WTC11 (cell line): Measurements from ENCODE around the gene RTP5. TPM values are rescaled to one million over a fixed set of nuclear protein-coding genes. Genes with fewer than 3 reads are reported as not detected.

ENCODE experiments used
- ATAC-seq: fragments of 200-7000 bp; cut with Tn5 transposase; 2 replicates; pipeline ENCODE4 v1.10.0; 2021; ENCODE audit warnings: mild to moderate bottlenecking, moderate library complexity
- CTCF ChIA-PET: fragments of 300-600 bp; sonication (Branson Sonifier 250); formaldehyde crosslinking; loops from one replicate; lab custom pipeline; 2021; ENCODE audit warnings: antibody characterized with exemption; lab: Charles Lee
- POLR2A ChIA-PET: fragments of 350-600 bp; sonication (Branson Sonifier 250); formaldehyde crosslinking; loops from one replicate; lab custom pipeline; 2021; ENCODE audit warnings: antibody characterized with exemption; lab: Charles Lee
- DNase-seq: peaks from one replicate; pipeline ENCODE4 v3.0.0; 2021; ENCODE audit warnings: low spot score
- H3K27ac Mint-ChIP-seq: 2 replicates; pipeline ENCODE4 v1.8.0; 2021; ENCODE audit warnings: mixed read lengths
- H3K27me3 Mint-ChIP-seq: 2 replicates; pipeline ENCODE4 v1.8.0; 2021; ENCODE audit warnings: low read depth, mild to moderate bottlenecking, moderate library complexity, mixed read lengths
- H3K36me3 Mint-ChIP-seq: 2 replicates; pipeline ENCODE4 v1.8.0; 2021; ENCODE audit warnings: mixed read lengths
- H3K4me1 Mint-ChIP-seq: 2 replicates; pipeline ENCODE4 v1.8.0; 2022; ENCODE audit warnings: mixed read lengths
- H3K4me3 Mint-ChIP-seq: 2 replicates; pipeline ENCODE4 v1.8.0; 2021; ENCODE audit warnings: mild to moderate bottlenecking, moderate library complexity, mixed read lengths
- H3K9me3 Mint-ChIP-seq: 2 replicates; pipeline ENCODE4 v1.8.0; 2021; ENCODE audit warnings: mixed read lengths
- ATF1 ChIP-seq: sonication (generic); formaldehyde crosslinking; IDR thresholded peaks from 2 replicates; pipeline ENCODE4 v1.8.1; 2023; ENCODE audit warnings: mild to moderate bottlenecking, moderate library complexity, missing genetic modification reagents
- E2F5 ChIP-seq: sonication (generic); formaldehyde crosslinking; IDR thresholded peaks from 2 replicates; pipeline ENCODE4 v1.8.1; 2022; ENCODE audit warnings: mild to moderate bottlenecking, moderate library complexity, missing genetic modification reagents
- FOXK1 ChIP-seq: sonication (generic); formaldehyde crosslinking; IDR thresholded peaks from 2 replicates; pipeline ENCODE4 v1.8.0; 2022; ENCODE audit warnings: mild to moderate bottlenecking, moderate library complexity, missing genetic modification reagents
- NFE2L1 ChIP-seq: sonication (generic); formaldehyde crosslinking; IDR thresholded peaks from 2 replicates; pipeline ENCODE4 v1.8.1; 2023; ENCODE audit warnings: missing genetic modification reagents
- RELA ChIP-seq: sonication (generic); formaldehyde crosslinking; IDR thresholded peaks from 2 replicates; pipeline ENCODE4 v1.8.1; 2022; ENCODE audit warnings: missing genetic modification reagents, mild to moderate bottlenecking, borderline replicate concordance
- ZBTB21 ChIP-seq: sonication (generic); formaldehyde crosslinking; IDR thresholded peaks from 2 replicates; pipeline ENCODE4 v1.8.1; 2023; ENCODE audit warnings: mild to moderate bottlenecking, missing genetic modification reagents, borderline replicate concordance
- ZBTB43 ChIP-seq: sonication (generic); formaldehyde crosslinking; IDR thresholded peaks from 2 replicates; pipeline ENCODE4 v1.8.1; 2023; ENCODE audit warnings: mild to moderate bottlenecking, missing genetic modification reagents
- ZNF423 ChIP-seq: fragments of 250-450 bp; sonication (Bioruptor Pico); IDR thresholded peaks from 2 replicates; pipeline ENCODE4 v2.1.2; 2022; ENCODE audit warnings: mild to moderate bottlenecking, moderate library complexity
- ZNF512 ChIP-seq: sonication (generic); formaldehyde crosslinking; IDR thresholded peaks from 2 replicates; pipeline ENCODE4 v1.8.1; 2022; ENCODE audit warnings: missing genetic modification reagents, borderline replicate concordance
- total RNA-seq: library from RNA; stranded (reverse); gene quantifications from 3 replicates; pipeline ENCODE4 v1.2.3, GENCODE V29; 2021

RTP5 gene
- total RNA-seq, 1 experiment from 2014 or later = not detected

GRCh38 chr2:241864850-241865213 is 4.7 kb upstream of the RTP5 start:
- Mint-ChIP-seq H3K36me3 (peaks cover 4% of the 10 kb centered on the region; the same call in 1 of the 2 replicates), H3K4me1 (peaks cover 11% of the 10 kb centered on the region; the same call in 1 of the 2 replicates), H3K4me3 (no peak overlapping the region), H3K9me3 (peaks cover 16% of the 10 kb centered on the region), H3K27ac (no peak overlapping the region), H3K27me3 (peaks cover 6% of the 10 kb centered on the region)
- DNase-seq = no peak
- CTCF ChIA-PET = no interaction called here
- no peak for TF ChIP-seq E2F5 (CRISPR knock-in tag)
- TF ChIP-seq ZBTB43 (CRISPR knock-in tag) = no peak
- TF ChIP-seq FOXK1 (CRISPR knock-in tag) = no peak
- TF ChIP-seq ZBTB21 (CRISPR knock-in tag) = no peak
- TF ChIP-seq, all 79 proteins: peak for 0
- POLR2A ChIA-PET = no interaction called here
- no peak for ATAC-seq

- Mint-ChIP-seq H3K4me3 (no peak overlapping the region), H3K4me1 (peaks cover 11% of the 10 kb centered on the region; the same call in 1 of the 2 replicates), H3K27me3 (peaks cover 6% of the 10 kb centered on the region)
- CTCF ChIA-PET = interaction anchor here (0.9 to 1.2 kb wide), 2 partner anchors 21 to 255 kb away, joined by 3 to 4 read pairs; no protein-coding TSS in a partner anchor
- POLR2A ChIA-PET = no interaction called here
- TF ChIP-seq ATF1 (no peak), NFE2L1 (CRISPR knock-in tag) (0 out of 2 replicates have a peak, but pooled peaks have one; percentile 3)
- TF ChIP-seq, all 79 proteins: peak for 1
- no peak for DNase-seq
- no peak for ATAC-seq
- Mint-ChIP-seq H3K36me3 (peaks cover 4% of the 10 kb centered on the region; the same call in 1 of the 2 replicates), H3K9me3 (peaks cover 16% of the 10 kb centered on the region), H3K27ac (no peak overlapping the region)
These were observed 4.0 kb upstream of the RTP5 start for GRCh38 chr2:241865416-241865956.

GRCh38 chr2:241865957-241866789 is 3.4 kb upstream of the RTP5 start:
- ChIA-PET CTCF (interaction anchor here (0.8 to 1.3 kb wide), 5 partner anchors 9 to 256 kb away, joined by 3 to 5 read pairs (median 4); partner anchors contain the start of genes D2HGDH and ING5), POLR2A (interaction anchor here (0.8 kb wide), 1 partner anchor 15 kb away, joined by 4 read pairs; no protein-coding TSS in a partner anchor)
- TF ChIP-seq ZNF512 (CRISPR knock-in tag) (no peak), ZBTB43 (CRISPR knock-in tag) (0 out of 2 replicates have a peak, but pooled peaks have one; percentile 15), ZNF423 (peak; percentile 87), RELA (CRISPR knock-in tag) (0 out of 2 replicates have a peak, but pooled peaks have one; percentile 59)
- ATAC-seq (peak; percentile 63), DNase-seq (peak; percentile 57)
- Mint-ChIP-seq H3K27me3 (peaks cover 6% of the 10 kb centered on the region), H3K36me3 (peaks cover 4% of the 10 kb centered on the region; the same call in 1 of the 2 replicates), H3K4me1 (peaks cover 11% of the 10 kb centered on the region; the same call in 1 of the 2 replicates), H3K27ac (no peak overlapping the region), H3K4me3 (no peak overlapping the region), H3K9me3 (peaks cover 16% of the 10 kb centered on the region)
